HCT116 (cell line): ENCODE data around the gene PLA2G2E. TPM values are rescaled to one million over a fixed set of nuclear protein-coding genes. Genes with fewer than 3 reads are reported as not detected.
A peak's percentile ranks its signal among the peaks of the same experiment; 100 is the strongest.
"Not testable (repeated sequence)": the region's sequence is repeated elsewhere in the genome, so short reads cannot be mapped to it uniquely, and the experiment has no call there.

ENCODE experiments used
- ATAC-seq: fragments of 200-7000 bp; cut with Tn5 transposase; 2 replicates; pipeline ENCODE4 v1.9.1; 2020; ENCODE audit warnings: mild to moderate bottlenecking, moderate library complexity
- BruUV-seq: library from RNA; stranded (reverse); fragments of 400-500 nt; replicated peaks from 2 replicates; lab custom pipeline; 2021; lab: Mats Ljungman, UMichigan
- CTCF ChIA-PET: fragments of 300-600 bp; sonication (Branson Sonifier 250); formaldehyde crosslinking; loops from one replicate; lab custom pipeline; 2021; ENCODE audit warnings: antibody characterized with exemption; lab: Charles Lee
- POLR2A ChIA-PET: fragments of 300-600, 350-600 bp; sonication (Branson Sonifier 250); formaldehyde crosslinking; loops from one replicate; lab custom pipeline; 2021; ENCODE audit warnings: antibody characterized with exemption; lab: Charles Lee
- RAD21 ChIA-PET, 2 experiments: fragments of 300-600 bp; sonication (Branson Sonifier 250); formaldehyde crosslinking; loops; one replicate each; lab custom pipeline; 2023; ENCODE audit warnings: low total read pairs in 2 of 2; ENCODE audit not compliant: uncharacterized antibody in 2 of 2, unreplicated experiment in 2 of 2, low non-redundant PET in 1 of 2; lab: Charles Lee
- DNase-seq: peaks from one replicate; pipeline ENCODE4 v3.0.0-alpha.2; 2010; ENCODE audit warnings: low read depth, low spot score
- H2AFZ ChIP-seq: fragments of 200-600 bp; shearing (Covaris generic), sonication (generic); 2 replicates; pipeline ENCODE4 v1.6.1; 2017; ENCODE audit warnings: low read depth, mixed run types, mixed read lengths, antibody characterized with exemption, low read length; ENCODE audit not compliant: poor library complexity, severe bottlenecking
- H3K27ac ChIP-seq: 2 replicates; pipeline ENCODE4 v1.5.1; 2012; ENCODE audit warnings: low read depth, low read length
- H3K27me3 ChIP-seq: fragments of 200-600 bp; sonication (generic); 2 replicates; pipeline ENCODE4 v1.6.1; 2016; ENCODE audit warnings: mixed run types, low read length, mixed read lengths; ENCODE audit not compliant: insufficient read depth
- H3K36me3 ChIP-seq, 2 experiments: fragments of 200-500 bp in 1 of 2; fragments of 200-600 bp in 1 of 2; sonication (Bioruptor generic) in 1 of 2; sonication (generic) in 1 of 2; 2 replicates each; pipeline versions ENCODE4 v1.5.1 to v1.6.1; 2014 to 2016; ENCODE audit warnings: low read length in 2 of 2, inconsistent platforms in 1 of 2, mixed read lengths in 1 of 2, mixed run types in 1 of 2; ENCODE audit not compliant: insufficient read depth in 2 of 2, control insufficient read depth in 1 of 2
- H3K4me1 ChIP-seq, 2 experiments: fragments of 200-600 bp in 1 of 2; sonication (generic) in 1 of 2; 2 replicates each; pipeline versions ENCODE4 v1.5.1 to v1.6.1; 2012 to 2017; ENCODE audit warnings: low read length in 2 of 2, inconsistent platforms in 1 of 2, mild to moderate bottlenecking in 1 of 2, mixed read lengths in 1 of 2, mixed run types in 1 of 2, moderate library complexity in 1 of 2; ENCODE audit not compliant: insufficient read depth in 2 of 2, control insufficient read depth in 1 of 2
- H3K4me2 ChIP-seq: fragments of 200-600 bp; sonication (generic); 2 replicates; pipeline ENCODE4 v1.6.1; 2017; ENCODE audit warnings: mixed run types, low read length, mixed read lengths
- H3K4me3 ChIP-seq, 2 experiments: fragments of 200-600 bp in 1 of 2; sonication (generic) in 1 of 2; replicated peaks in 1 of 2; 2 replicates each; pipeline ENCODE4 v1.5.1; 2011 to 2016; ENCODE audit warnings: low read length in 2 of 2, control low read depth in 1 of 2, low read depth in 1 of 2, mild to moderate bottlenecking in 1 of 2, mixed read lengths in 1 of 2, mixed run types in 1 of 2
- H3K79me2 ChIP-seq: fragments of 200-600 bp; sonication (generic); 2 replicates; pipeline ENCODE4 v1.6.1; 2017; ENCODE audit warnings: mild to moderate bottlenecking, mixed run types, low read length, moderate library complexity, mixed read lengths; ENCODE audit not compliant: insufficient read depth
- H3K9ac ChIP-seq: fragments of 200-600 bp; sonication (generic); 2 replicates; pipeline ENCODE4 v1.6.1; 2016; ENCODE audit warnings: low read length, mixed read lengths
- H3K9me2 ChIP-seq: fragments of 200-600 bp; sonication (generic), shearing (Covaris generic); 2 replicates; pipeline ENCODE4 v1.6.1; 2017; ENCODE audit warnings: mixed run types, mild to moderate bottlenecking, moderate library complexity; ENCODE audit not compliant: insufficient read depth
- H3K9me3 ChIP-seq, 2 experiments: fragments of 200-500 bp in 1 of 2; fragments of 200-600 bp in 1 of 2; sonication (Bioruptor generic) in 1 of 2; sonication (generic) in 1 of 2; 2 replicates each; pipeline ENCODE4 v1.6.1; 2014 to 2017; ENCODE audit warnings: low read length in 2 of 2, mixed read lengths in 2 of 2, inconsistent platforms in 1 of 2, low read depth in 1 of 2, mild to moderate bottlenecking in 1 of 2, mixed run types in 1 of 2, moderate library complexity in 1 of 2; ENCODE audit not compliant: control insufficient read depth in 1 of 2, insufficient read depth in 1 of 2
- H4K20me1 ChIP-seq: fragments of 200-600 bp; sonication (generic), shearing (Covaris generic); 2 replicates; pipeline ENCODE4 v1.6.1; 2017; ENCODE audit warnings: mixed run types, mild to moderate bottlenecking, moderate library complexity; ENCODE audit not compliant: insufficient read depth
- EGR1 ChIP-seq: IDR thresholded peaks from 2 replicates; pipeline ENCODE4 v1.6.1; 2012; ENCODE audit warnings: low read depth
- EZH2 ChIP-seq: fragments of 200-600 bp; sonication (generic); IDR thresholded peaks from 2 replicates; pipeline ENCODE4 v1.6.1; 2017; ENCODE audit warnings: antibody characterized with exemption, mixed run types
- RAD21 ChIP-seq: IDR thresholded peaks from 2 replicates; pipeline ENCODE4 v1.6.1; 2012; ENCODE audit warnings: low read depth, mild to moderate bottlenecking
- SIN3A ChIP-seq: IDR thresholded peaks from 2 replicates; pipeline ENCODE4 v1.6.1; 2012; ENCODE audit warnings: low read depth
- TCF7L2 ChIP-seq: IDR thresholded peaks from 2 replicates; pipeline ENCODE4 v1.7.0; 2011; ENCODE audit warnings: borderline replicate concordance, inconsistent platforms; ENCODE audit not compliant: insufficient read depth, insufficient read length; ENCODE audit errors: extremely low read depth
- YY1 ChIP-seq: IDR thresholded peaks from 2 replicates; pipeline ENCODE4 v1.6.1; 2011; ENCODE audit warnings: low read length, low read depth, moderate library complexity, mild to moderate bottlenecking; ENCODE audit not compliant: insufficient replicate concordance; ENCODE audit errors: extremely low read depth
- ZNF274 ChIP-seq: fragments of 200-500 bp; sonication (Bioruptor generic); IDR thresholded peaks from 2 replicates; pipeline ENCODE4 v1.6.1; 2014; ENCODE audit warnings: mild to moderate bottlenecking, low read depth, low read length, inconsistent platforms
- intact Hi-C: fragments of 100-400 bp; cut with micrococcal nuclease; formaldehyde crosslinking; loops from 2 replicates; pipeline ENCODE4 v1.10.0; 2022
- total RNA-seq: library from RNA; stranded (reverse); gene quantifications from one replicate; pipeline ENCODE4 v1.2.1, GENCODE V29; 2021; ENCODE audit not compliant: unreplicated experiment
- TF ChIP-seq, protein P1 (sequence below): IDR thresholded peaks from 2 replicates; pipeline ENCODE4 v1.6.1; 2011; ENCODE audit warnings: mild to moderate bottlenecking, low read length, moderate library complexity; ENCODE audit not compliant: insufficient replicate concordance; ENCODE audit errors: extremely low read depth
- TF ChIP-seq, protein P2 (sequence below), 3 experiments: fragments of 200-600 bp in 1 of 3; sonication (generic) in 1 of 3; IDR thresholded peaks in 2 of 3; conservative IDR thresholded peaks in 1 of 3; 2 replicates each; pipeline ENCODE4 v1.5.1; 2012 to 2017; ENCODE audit warnings: low read depth in 2 of 3, low read length in 2 of 3, antibody characterized with exemption in 1 of 3, borderline replicate concordance in 1 of 3, control low read depth in 1 of 3, mild to moderate bottlenecking in 1 of 3, mixed read lengths in 1 of 3, mixed run types in 1 of 3, moderate library complexity in 1 of 3; ENCODE audit not compliant: insufficient read depth in 1 of 3
- TF ChIP-seq, protein P3 (sequence below): IDR thresholded peaks from 2 replicates; pipeline ENCODE4 v1.6.1; 2012
- TF ChIP-seq, protein P4 (sequence below): IDR thresholded peaks from 2 replicates; pipeline ENCODE4 v1.6.1; 2012; ENCODE audit warnings: low read depth

The PLA2G2E gene
- total RNA-seq, 1 experiment from 2014 or later: not detected

DNA sequence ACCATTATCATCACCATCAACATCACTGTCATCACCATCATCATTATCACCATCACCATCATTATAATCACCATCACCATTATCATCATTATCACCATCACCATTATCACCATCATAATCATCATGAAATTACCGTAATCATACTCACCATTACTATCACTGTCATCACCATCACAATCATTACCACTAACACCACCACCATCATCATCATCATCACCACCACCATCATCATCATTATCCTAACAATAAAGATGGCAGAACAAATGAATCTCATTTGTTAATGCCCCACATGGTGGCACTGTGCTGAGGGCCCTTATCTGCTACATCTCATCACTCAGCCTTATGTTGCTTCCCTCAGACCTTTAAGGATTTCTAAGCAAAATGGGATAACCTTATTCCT lies 9.4 kb upstream of the PLA2G2E start:
- no peaks in the 10 kb centered on the region; a peak in 1 of 4 replicates for H3K4me1 ChIP-seq
- no peak overlapping the region for H3K4me2 ChIP-seq
- TF ChIP-seq ZNF274 (no peak), EZH2 (no peak), TCF7L2 (no peak), YY1 (no peak), RAD21 (no peak), EGR1 (no peak), SIN3A (no peak)
- TF ChIP-seq, protein P1, sequence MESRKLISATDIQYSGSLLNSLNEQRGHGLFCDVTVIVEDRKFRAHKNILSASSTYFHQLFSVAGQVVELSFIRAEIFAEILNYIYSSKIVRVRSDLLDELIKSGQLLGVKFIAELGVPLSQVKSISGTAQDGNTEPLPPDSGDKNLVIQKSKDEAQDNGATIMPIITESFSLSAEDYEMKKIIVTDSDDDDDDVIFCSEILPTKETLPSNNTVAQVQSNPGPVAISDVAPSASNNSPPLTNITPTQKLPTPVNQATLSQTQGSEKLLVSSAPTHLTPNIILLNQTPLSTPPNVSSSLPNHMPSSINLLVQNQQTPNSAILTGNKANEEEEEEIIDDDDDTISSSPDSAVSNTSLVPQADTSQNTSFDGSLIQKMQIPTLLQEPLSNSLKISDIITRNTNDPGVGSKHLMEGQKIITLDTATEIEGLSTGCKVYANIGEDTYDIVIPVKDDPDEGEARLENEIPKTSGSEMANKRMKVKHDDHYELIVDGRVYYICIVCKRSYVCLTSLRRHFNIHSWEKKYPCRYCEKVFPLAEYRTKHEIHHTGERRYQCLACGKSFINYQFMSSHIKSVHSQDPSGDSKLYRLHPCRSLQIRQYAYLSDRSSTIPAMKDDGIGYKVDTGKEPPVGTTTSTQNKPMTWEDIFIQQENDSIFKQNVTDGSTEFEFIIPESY: no peak
- TF ChIP-seq, protein P2, sequence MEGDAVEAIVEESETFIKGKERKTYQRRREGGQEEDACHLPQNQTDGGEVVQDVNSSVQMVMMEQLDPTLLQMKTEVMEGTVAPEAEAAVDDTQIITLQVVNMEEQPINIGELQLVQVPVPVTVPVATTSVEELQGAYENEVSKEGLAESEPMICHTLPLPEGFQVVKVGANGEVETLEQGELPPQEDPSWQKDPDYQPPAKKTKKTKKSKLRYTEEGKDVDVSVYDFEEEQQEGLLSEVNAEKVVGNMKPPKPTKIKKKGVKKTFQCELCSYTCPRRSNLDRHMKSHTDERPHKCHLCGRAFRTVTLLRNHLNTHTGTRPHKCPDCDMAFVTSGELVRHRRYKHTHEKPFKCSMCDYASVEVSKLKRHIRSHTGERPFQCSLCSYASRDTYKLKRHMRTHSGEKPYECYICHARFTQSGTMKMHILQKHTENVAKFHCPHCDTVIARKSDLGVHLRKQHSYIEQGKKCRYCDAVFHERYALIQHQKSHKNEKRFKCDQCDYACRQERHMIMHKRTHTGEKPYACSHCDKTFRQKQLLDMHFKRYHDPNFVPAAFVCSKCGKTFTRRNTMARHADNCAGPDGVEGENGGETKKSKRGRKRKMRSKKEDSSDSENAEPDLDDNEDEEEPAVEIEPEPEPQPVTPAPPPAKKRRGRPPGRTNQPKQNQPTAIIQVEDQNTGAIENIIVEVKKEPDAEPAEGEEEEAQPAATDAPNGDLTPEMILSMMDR (IDR thresholded peaks at IDR 0.05 in 2 of 3, conservative IDR thresholded peaks at IDR 0.05 in 1 of 3; ENCODE audit: borderline replicate concordance in 1 of 3, insufficient read depth in 1 of 3, low read depth in 2 of 3, low read length in 2 of 3): no peak
- TF ChIP-seq, protein P3, sequence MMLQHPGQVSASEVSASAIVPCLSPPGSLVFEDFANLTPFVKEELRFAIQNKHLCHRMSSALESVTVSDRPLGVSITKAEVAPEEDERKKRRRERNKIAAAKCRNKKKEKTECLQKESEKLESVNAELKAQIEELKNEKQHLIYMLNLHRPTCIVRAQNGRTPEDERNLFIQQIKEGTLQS: no peak
- TF ChIP-seq, protein P4, sequence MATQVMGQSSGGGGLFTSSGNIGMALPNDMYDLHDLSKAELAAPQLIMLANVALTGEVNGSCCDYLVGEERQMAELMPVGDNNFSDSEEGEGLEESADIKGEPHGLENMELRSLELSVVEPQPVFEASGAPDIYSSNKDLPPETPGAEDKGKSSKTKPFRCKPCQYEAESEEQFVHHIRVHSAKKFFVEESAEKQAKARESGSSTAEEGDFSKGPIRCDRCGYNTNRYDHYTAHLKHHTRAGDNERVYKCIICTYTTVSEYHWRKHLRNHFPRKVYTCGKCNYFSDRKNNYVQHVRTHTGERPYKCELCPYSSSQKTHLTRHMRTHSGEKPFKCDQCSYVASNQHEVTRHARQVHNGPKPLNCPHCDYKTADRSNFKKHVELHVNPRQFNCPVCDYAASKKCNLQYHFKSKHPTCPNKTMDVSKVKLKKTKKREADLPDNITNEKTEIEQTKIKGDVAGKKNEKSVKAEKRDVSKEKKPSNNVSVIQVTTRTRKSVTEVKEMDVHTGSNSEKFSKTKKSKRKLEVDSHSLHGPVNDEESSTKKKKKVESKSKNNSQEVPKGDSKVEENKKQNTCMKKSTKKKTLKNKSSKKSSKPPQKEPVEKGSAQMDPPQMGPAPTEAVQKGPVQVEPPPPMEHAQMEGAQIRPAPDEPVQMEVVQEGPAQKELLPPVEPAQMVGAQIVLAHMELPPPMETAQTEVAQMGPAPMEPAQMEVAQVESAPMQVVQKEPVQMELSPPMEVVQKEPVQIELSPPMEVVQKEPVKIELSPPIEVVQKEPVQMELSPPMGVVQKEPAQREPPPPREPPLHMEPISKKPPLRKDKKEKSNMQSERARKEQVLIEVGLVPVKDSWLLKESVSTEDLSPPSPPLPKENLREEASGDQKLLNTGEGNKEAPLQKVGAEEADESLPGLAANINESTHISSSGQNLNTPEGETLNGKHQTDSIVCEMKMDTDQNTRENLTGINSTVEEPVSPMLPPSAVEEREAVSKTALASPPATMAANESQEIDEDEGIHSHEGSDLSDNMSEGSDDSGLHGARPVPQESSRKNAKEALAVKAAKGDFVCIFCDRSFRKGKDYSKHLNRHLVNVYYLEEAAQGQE: no peak
- no peaks in the 10 kb centered on the region for H3K9me2 ChIP-seq
- ChIA-PET CTCF (no interaction called here), RAD21 (no interaction called here), POLR2A (no interaction called here)
- H4K20me1 ChIP-seq: no peaks in the 10 kb centered on the region
- no peaks in the 10 kb centered on the region for H3K79me2 ChIP-seq
- no peak overlapping the region for H3K9ac ChIP-seq
- no peak overlapping the region for H3K27ac ChIP-seq
- peaks cover 14 to 15% of the 10 kb centered on the region in 2 experiments; a peak in 3 of 4 replicates for H3K9me3 ChIP-seq
- intact Hi-C loops: no loop called here
- H3K27me3 ChIP-seq: no peaks in the 10 kb centered on the region
- H3K4me3 ChIP-seq: no peak overlapping the region
- H3K36me3 ChIP-seq: no peaks in the 10 kb centered on the region
- no TSS peak for BruUV-seq
- ATAC-seq: no peak
- H2AFZ ChIP-seq: no peak overlapping the region
- DNase-seq: no peak

DNA sequence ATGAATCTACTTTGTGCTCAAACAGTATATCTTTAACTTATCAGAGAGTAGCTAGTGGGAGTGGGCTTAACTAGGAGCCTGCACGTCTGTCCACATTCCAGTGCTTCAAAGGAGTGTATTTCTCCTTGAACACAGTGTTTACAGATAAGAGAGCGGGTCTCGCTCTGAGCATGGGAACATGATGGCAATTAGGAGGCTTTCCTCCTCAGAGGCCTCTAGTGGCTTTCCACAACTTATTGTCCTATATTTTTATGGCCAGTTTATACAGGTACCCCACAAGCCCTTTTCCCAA lies 3.7 kb upstream of the PLA2G2E start:
- H3K9me2 ChIP-seq, intact Hi-C loops, H3K36me3 ChIP-seq, H3K27ac ChIP-seq, H2AFZ ChIP-seq, H3K4me3 ChIP-seq, RAD21 ChIA-PET, POLR2A ChIA-PET, H3K27me3 ChIP-seq, H3K79me2 ChIP-seq, ATAC-seq, BruUV-seq, CTCF ChIA-PET, DNase-seq, H4K20me1 ChIP-seq: not testable (repeated sequence)
- Histone ChIP-seq H3K4me1 (peaks cover 27 to 57% of the 10 kb centered on the region in 2 experiments), H3K4me2 (peak overlapping the region; percentile 66), H3K9me3 (peaks cover 11 to 12% of the 10 kb centered on the region in 2 experiments; a peak in 3 of 4 replicates), H3K9ac (0 out of 2 replicates have a peak overlapping the region, but pooled peaks have one; percentile 7)
